NCI-H2029 treated with DMSO at 0.1 percent for 48 hours (cell line): ENCODE results near the gene DPYD.

Experiments used
- DNase-seq: peaks from one replicate; lab custom pipeline; 2025; lab: John Stamatoyannopoulos, UW

Gene DPYD

DNA sequence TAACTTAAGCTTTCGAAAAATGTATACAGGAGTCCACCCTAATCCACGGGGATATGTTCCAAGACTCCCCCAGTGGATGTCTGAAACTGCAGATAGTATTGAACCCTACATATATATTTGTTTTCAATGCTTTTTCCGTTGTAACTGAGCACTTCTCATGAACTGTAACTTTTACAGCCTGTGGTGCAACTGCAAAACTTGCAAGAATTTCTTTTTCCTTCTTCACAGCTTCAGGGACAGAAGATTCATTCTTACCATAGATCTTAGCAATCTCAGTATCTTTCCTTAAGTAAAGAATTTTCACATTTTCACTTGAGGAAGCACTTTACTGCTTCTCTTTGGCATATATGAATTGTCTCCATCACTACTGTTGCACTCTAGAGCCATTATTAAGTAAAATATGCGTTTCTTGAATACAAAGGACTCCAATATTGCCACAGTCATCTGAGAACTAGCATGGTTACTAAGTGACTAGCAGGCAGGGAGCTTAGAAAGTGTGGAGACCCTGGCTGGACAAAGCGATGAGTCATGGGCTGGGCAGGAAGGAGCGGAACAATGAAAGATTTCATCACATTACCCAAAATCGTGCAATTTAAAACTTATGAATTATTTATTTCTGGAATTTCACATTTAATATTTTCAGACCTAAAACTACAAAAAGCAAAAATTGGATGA is 14.1 kb downstream of the DPYD start:
- no peak for DNase-seq

DNA sequence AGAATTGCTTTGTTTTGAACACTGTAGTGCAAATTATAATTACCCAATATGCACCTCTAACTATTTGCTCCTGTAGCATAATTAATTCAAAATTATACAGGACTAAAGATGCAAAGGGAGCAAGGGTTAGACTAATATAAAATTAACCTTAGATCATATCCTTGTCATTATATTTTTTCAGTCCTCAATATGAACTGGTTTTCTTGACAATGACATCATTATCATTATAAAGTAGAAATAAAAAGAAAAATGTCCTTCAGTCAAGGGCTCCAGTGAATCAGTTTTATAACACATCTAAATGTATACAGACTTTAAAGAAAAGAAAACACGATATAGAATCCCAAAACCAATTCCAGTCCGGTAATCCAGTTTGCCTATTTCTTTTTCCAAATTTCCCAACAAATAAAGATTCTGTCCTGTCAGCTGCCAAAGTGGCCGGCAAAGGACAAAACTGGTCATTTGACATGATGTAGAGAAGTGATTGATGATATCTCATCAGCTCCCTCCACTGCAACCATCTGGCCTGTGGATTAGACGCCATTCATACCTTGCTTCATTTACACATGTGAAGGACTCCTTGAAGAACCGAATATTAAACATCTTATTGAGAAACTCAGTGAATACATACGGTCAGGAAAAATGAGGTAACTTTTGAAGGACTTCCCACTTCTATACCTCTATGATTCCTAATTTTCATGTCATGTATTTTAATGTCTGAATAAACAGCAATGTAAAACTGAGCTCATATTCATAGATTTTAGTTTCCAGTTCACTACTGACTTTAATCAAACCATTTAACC is 15.5 kb downstream of the DPYD start:
- no peak for DNase-seq

DNA sequence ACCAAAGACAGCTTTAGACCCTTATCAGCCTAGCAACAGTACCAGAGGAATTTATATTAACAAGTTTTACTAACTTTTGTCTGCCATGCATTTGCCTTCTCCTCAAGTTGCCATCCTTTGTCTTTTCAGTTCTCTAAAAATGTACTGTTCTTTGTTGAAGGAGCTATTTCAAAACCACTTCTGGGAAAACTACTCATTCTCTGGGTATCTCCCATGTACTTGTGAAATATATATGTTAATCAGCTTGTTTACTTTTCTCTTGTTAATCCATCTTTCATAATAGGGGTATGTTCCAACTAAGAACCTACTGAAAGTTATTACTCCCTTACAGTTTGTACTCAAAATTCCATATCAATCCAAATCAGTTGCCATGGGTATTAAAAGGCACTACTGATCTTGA is 16.3 kb downstream of the DPYD start:
- DNase-seq = no peak

DNA sequence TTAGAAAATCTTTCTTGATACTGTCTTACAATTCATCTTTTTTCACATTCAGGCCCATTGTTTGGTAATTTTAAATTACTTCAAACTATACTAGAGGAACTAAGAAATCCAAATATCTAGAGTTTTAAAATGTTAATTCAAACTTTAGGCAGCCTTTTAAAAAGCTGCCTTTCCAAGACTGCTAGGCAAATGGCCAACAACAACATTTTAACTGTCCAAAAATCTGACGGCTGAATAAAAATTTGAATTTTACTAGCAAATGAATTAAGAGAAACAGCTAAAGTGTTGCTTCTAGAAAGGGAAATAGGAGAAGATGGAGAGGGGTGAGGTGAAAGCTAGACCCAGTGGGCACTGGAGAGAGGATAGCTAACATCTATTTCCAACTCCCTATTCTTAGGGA is 17.2 kb downstream of the DPYD start:
- no peak for DNase-seq

DNA sequence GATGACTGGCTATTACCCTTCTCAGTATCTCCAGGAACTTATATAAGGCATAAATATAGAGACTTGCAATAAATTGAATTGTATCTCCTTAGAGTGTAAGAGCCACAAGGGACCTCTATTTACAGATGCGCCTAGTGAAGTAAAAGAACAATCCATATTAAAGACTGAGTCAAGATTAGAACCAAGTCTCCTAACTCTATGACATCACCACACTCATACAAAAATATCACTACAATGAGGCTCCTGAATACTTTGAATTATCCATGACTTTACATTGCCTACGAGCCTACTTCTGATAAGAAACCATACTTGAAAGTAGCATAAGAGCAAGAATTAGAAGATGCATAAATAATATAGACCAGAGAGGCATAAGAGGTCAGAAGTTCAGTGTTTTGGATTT is 18.8 kb downstream of the DPYD start:
- DNase-seq = no peak

DNA sequence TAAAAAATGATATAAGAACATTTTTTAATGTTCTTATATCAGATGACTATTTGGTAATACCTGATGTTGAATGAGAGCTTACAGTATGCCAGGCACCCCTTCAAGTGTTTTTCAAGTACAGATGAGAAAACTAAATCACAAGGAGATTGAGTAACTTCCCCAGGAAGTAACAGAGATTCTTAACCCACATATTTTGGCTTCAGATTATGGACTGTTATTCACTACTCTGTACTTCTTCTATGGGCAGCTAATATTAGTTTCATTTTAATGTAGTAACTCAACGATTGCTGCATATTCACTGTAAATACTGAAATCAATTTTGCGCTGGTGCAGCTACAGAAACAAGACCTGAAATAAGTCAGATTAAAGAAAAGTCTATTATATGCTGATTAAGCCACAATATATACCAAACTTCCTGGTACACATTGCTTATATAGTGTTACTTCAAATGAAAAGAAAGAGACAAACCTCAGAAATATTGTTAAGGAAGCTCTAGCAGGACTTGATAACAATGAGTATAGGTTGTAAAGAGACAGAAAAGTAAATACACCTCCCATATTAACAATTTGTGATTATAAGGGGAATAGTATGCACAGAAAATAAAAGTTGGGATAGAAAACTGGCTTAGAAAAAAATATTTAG is 19.7 kb downstream of the DPYD start:
- DNase-seq = no peak

DNA sequence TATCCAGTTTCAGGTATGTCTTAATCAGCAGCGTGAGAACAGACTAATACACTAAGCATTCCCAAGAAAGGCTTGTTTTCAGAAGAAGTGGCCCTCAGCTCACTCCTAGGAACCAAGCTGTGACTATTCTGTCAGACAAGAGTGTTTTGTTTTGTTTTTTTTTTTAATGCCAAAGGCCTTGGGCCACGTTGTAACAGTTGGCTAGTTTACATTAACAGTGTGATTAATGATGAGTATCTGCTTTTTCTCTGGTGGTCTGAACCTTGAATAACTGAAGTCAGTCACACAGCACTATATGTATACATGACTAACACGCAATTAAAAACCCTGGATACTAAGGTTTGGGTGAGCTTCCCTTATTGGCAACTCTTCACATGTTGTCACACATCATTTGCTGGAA is 21.9 kb downstream of the DPYD start:
- DNase-seq = no peak

DNA sequence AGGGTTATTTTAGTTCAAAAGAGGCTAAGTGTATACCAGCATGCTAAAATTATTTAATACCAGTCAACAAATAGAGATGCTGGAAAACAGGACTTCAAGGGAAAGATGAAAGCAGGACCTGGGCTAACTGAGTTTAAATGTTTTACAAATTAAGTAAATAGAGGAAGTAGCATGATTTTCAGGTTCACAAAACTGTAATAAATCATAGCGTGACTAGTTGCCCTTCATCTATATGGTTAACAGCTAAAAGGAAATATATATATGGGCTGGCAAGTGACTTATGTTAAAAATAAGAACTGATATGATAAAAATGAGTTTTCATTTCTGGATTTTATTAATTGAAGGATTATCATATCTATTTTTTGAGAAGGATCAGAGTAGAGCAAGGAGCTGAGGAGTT is 25.6 kb downstream of the DPYD start:
- DNase-seq = no peak

DNA sequence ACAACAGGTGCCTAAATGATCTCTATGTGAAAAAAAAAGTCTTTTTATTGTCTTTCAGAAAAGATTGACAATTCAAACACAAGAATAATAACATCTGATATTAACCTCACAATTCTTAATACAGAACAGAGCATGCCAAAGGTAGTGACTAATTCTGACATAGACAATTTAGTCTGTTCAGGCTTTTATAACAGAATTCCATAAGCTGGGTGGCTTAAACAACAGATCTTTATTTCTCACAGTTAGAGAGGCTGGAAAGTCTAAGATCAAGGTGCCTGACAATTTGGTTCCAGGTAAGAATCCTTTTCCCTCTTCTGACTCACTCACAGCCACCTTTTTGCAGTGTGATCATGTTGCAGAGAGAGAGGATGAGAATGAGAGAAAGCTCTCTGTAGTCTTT is 27.0 kb downstream of the DPYD start:
- DNase-seq = no peak

DNA sequence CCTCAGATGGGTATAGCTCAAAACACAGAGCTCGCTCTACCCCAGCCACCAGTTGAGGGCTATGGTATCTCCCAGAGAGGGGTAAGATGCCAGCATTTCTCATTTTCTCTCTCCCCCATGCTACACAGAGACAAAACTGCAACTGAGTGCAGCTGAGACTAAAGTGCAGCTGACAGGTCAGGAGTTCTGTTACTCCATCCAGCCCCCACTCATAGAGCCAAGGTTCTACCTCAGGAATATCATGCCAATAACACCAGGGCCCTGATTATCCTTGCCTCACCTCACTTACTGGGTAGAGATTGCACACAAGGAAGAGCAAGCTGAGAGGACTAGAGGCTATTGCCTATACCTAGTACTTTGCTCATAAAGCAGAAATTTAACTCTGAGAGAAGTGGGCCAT is 34.6 kb downstream of the DPYD start:
- no peak for DNase-seq

DNA sequence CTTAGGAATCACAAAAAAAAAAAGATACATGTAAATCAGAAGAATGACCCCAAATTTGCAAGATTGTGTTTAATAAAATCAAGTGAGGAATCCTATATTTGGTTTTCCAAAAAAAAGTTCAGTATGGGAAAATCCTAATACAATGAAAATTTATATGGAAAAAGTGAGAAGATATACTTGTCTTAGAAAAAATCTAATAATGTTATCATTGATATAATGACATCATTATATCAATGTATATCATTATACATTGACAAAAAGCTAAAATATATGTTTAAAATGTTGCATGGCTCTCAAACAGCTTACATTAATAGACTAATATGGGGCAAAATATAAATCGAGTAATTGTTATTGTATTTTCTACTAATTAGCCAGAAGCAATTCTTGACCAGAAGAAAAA is 37.0 kb downstream of the DPYD start:
- DNase-seq = no peak

DNA sequence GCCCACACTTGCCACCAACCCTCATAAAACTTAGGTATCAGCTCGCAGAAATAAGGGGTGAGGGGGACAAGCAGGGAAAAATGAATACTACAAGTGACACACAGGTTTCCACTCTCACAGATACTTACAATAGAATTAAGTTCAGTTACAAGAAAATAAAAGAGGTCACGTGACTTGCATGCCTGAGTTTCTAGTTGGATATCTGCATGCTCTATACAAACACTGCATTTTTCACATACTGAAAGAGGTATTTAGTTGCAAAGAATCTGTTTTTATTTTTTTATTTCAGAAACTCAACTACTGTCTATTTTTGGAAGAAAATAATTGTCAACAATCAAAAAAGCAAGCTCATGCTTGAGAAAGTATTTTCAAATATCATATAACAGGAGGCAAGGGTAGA is 43.5 kb downstream of the DPYD start:
- no peak for DNase-seq

DNA sequence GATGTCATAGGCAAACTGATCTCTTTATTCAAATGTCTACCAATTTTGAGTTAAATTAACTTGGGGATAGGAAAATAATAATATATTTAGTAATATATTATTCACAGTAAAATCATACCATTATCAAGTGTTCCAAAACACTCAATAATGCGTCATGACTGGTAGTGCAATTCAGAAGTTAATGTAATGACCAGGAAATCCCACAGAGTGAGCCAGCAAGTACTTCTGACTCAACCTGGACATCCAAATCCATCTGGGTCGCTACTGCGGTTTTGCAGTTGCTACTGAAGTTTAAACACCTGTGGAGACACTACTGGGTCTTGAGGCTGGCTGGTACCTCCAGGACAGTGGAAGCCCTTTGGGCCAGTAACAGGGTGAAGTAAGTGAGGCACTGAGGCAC is 44.8 kb downstream of the DPYD start:
- DNase-seq = no peak

DNA sequence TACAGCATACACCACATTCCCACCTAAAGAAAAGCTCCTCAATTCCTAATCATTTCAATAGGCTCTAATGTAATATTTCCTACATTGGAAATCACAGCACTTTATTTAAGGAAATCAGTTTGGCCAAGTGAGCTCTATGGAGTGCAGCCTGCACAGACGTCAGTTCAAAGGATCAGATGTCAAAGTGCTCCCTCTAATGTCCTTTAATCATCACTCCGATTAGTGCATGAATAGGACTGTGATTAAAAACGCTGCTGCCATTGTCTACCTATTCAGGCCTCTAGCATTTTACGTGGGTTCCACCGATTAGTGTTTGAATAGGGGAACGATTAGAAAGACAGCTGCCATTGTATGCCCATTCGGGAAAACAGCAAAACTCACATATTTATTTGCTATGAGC is 50.2 kb downstream of the DPYD start:
- no peak for DNase-seq

DNA sequence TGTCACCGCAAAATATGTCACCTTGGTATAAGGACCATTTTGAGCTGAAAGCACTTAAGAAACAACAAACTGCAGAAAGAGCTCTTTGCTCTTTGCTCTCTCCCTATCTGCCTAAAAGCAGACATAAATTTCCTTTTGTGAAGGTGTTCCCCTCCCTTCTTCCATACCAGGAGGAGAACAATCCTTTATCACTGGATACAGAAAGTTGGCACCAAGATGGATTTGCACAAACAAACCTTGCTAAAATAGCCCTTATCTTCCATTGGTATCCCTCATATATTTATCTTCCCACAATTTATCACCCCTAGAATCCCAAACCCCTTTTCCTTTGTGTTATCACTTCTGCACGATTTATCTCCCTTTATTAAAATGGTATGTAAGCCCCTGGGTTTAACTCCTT is 51.4 kb downstream of the DPYD start:
- DNase-seq = no peak

DNA sequence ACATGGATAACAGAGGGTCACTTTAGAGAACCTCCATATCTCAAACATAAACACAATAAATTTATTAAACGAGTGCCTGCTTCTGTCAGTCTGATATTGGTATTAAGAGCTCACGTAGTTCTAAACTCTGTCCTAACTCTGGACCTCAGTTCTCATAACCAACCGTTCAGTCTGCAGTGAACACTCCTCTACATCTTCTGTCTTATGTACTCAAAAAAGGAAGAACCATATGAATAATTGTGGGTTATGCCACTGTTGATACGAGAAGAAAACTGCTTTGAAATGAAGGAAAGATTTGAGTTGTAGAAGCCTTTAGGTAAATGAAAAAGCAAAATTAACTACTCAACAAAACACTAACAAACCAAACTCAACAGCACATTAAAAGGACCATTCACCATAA is 53.7 kb downstream of the DPYD start:
- no peak for DNase-seq

DNA sequence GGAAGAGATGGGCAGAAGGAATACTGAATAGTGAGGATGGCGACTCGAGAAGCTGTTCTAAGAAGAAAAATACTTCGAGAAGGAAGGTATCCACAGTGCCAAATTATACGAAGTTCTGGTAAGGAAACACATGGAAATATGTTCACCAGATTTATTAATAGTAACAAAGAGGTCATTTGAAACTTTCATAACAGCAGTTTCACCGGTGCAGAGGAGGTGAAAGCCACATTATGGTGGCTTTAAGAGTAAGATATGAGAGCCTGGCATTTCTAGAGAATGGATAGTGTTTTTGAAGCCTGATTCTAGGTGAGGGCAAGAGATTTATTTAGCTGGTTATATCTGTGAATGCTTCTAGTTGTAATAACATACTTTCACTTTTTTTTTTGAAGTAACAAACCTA is 56.2 kb downstream of the DPYD start:
- no peak for DNase-seq

DNA sequence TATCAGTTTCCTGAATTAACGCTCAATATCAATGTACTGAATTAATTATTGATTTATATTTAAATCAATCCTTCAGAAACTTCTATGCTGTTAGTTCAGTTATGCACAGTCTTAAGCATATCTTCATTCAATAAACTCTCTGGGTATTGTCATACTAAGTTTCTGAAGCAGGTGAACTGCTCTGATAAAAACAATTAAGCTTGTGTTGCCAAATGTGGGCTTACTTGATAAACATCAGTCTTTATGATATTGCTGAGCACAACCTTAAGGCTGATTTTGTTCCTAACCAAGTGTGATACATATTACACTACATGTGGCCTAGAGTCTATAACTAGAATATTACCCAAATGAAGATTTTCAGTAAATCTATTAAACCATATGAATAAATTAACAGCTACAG is 67.6 kb downstream of the DPYD start:
- no peak for DNase-seq

DNA sequence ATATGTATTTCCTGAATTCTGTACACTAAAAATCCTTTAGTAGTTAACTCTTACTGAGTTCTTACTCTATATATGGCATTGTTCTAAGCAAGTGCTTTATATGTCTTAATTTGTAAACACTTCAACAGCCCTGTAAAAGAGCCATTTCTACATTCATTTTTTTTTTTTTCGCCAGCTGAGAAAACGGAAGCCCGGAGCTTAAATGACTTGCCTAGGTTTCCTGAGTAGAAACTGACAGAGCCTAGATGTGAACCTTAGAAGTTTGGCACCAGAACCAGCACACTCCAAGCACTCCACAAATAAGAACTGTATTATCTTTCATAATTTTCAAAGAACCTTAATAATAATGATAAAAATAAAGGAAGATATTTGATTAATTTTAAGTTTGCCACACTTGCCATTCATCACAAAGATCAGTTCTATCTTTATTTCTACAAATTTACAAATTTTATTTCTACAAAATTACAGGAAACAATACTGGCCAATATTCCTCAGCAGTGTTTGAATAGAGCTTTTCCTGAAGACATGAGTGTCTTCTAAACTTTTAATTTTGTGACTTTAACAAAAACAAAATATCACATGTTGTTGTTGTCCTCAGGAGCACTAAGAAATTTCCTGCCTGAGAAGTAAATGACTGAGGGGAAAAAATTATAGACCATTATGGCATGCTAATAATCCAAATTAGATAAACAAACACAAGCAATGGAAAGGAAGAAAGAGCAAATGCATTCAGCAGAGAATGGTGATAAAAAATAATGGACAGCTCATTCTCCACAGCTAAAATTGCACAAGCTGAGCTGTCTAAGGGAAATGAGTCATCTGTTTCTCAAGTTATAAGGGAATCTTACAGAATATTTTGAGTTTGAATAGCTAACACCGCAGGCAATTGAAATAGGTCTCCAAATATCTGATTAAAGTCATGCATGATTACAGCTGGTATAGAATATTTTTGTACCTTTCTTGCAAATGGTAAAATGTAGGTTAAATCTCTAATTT is 71.2 kb downstream of the DPYD start:
- DNase-seq = no peak

DNA sequence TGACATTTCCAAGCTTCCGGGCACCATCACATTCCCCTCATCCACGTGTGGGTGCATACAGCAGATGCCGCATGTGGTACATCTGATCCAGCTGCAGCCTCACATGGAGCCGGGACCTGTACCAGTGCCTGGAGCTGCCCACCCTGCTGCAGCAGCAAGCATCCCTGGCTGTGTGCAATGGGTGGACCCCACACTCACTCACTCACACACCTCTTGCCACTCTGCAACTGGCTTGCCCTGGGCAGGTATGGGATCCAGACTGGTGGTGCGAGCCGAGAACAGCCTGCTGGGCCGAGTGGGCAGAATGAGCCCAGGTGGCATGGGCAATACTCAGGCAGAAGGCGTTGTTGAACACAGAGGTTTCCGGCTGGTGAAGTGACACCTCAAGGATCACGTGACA is 75.0 kb downstream of the DPYD start:
- no peak for DNase-seq

DNA sequence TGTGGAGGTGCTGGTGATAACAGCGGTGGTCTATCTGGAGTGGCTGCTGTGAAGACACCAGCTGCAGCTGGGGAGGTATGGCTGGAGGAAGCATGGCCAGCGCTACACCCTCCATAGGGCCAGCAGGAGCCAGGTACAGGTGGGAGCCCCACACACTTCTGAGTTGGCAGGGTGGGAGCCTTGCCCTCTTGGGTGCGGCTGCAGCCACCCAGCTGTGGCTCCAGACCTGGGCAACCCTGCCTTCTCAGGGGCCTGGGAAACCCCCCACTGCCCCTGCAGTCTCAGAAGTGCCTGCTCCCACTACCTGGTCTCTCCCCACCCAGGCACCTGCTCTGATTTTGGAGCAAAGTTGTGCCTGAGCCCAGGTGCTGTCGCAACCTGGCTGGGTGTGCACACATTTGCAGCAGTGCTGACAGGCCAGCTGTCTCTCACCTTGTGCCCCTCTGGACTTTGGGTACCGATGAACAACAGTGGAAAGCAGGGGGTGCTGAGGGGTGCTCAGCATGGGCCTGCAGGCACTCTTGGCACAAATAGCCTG is 76.2 kb downstream of the DPYD start:
- no peak for DNase-seq

DNA sequence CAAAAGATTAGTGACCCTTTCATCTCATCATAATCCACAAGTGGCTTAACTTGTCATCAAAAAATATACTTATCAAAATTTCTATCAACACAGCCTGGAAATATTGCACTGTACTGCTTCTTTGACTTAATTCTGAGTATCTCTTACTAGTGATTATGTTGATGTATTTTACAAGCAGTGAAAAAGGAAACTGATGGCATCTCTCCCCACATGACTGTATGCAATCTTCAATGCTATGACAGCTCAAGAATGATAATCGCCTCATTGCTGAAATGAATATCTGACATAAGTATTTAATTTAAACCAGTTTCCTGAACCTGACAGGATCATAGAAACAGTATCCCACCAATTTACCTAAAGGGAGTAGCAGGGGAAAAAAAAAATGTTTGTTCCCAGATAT is 79.5 kb downstream of the DPYD start:
- no peak for DNase-seq
